GM19324 (cell line): ENCODE results near the gene AP5Z1.
A peak's percentile ranks its signal among the peaks of the same experiment; 100 is the strongest.

Experiments used
- ATAC-seq: cut with Tn5 transposase; IDR thresholded peaks from one replicate; pipeline ENCODE4 v1.9.1; 2021; ENCODE audit warnings: mild to moderate bottlenecking, moderate library complexity; ENCODE audit not compliant: unreplicated experiment, low FRiP score

AP5Z1 gene

DNA sequence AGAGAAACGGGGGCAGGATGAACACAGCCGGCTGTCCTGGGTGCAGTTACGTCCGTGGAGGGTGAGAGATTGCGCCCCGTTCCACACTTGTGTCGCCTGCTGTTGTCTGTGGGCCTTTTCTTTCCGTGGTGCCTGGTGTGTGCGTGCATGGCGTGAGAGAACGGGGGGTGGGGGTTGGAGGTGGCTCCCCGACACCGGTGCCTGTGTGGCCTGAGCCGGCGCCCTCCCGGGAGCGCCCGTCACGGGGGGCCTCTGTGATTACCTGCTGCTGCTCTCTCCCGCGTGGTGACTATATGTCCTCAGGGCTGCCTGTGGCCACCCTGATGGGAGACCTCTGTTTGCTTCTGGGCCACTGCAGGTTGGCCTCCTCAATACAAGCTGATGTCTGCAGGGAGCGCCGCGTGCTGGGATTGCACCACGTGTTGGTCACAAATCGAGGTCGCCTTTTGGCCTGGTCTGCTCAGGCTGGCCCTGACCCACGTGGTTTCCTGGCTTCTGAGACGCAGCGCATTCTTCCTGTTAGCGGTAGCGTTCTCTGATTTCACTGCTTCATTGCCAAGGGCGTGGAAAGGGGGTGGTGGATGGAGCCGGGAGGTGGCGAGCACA is 10.9 kb upstream of the AP5Z1 start:
- ATAC-seq: no peak

DNA sequence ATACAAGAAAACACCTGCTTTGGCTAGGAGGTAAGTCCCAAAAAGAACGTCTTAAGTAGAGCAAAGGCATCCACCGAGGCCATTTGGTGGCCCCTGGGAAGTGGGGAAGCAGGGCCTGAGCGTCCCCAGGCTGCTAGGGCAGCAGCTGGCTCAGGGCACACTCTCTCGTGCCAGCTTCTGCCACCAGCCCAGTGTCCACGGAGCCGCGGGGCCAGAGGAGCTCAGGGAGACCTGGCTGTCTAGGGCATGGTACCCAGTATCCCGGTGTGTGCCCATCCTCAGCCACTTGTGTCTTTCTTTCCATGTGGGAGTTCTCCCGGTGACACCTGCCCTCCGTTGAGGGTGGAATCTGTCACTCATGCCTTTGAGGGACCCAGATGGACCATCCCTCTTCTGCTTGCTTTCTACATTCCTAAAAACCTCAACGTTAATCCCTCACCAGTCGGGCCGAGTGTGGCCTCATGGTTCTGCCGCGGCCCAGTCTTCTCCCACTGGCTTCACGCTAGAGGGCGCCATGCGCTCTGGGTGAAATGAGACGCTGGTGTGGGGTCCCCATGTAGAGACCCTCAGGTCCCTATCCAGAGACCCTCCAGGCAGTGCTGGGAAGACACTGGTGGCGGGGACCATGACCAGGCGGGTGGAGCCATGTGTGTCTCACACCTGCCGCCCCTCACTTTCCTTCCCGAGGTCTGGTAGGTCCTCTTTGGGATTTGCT is 9.5 kb upstream of the AP5Z1 start:
- no peak for ATAC-seq

DNA sequence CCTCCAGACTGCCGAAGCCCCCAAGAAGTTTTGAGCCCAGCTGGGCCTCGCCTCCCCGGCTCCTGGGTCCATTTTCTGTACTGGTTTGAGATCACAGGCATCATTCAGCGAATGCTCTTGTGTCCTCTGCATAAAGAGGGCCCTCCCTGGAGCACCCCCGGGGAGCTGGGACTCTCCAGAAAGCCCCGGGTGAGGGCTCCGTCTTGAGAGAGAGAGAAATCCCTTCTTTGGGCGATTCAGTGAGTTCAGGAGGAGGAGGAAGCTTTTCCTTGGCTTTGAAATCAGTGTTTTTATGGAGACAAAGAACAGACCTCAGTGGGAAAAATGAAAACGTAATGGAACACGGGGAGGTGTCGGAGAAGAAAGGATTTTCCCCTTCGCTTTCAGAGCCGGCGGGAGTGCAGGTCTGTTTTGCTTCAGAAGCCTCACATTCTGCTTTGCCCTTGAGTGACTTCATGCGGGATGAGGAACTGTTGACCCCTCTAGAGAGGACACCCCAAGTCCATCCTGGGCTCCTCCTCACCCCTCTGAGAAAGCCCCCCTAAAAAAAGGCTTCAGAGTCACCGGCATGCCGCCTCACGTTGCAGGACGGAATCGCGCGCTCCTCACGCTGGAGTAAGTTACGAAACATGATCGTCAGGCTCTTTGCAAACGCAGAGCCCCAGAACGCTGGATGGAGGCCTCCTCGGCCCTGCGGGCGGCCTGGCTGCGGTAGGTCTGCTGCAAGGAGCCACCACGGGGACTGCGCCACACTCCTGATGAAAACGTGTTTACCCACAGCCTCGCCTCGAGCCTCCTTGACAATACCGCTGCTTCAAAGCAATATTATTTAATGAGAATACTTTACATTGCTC is 8.5 kb upstream of the AP5Z1 start:
- no peak for ATAC-seq

DNA sequence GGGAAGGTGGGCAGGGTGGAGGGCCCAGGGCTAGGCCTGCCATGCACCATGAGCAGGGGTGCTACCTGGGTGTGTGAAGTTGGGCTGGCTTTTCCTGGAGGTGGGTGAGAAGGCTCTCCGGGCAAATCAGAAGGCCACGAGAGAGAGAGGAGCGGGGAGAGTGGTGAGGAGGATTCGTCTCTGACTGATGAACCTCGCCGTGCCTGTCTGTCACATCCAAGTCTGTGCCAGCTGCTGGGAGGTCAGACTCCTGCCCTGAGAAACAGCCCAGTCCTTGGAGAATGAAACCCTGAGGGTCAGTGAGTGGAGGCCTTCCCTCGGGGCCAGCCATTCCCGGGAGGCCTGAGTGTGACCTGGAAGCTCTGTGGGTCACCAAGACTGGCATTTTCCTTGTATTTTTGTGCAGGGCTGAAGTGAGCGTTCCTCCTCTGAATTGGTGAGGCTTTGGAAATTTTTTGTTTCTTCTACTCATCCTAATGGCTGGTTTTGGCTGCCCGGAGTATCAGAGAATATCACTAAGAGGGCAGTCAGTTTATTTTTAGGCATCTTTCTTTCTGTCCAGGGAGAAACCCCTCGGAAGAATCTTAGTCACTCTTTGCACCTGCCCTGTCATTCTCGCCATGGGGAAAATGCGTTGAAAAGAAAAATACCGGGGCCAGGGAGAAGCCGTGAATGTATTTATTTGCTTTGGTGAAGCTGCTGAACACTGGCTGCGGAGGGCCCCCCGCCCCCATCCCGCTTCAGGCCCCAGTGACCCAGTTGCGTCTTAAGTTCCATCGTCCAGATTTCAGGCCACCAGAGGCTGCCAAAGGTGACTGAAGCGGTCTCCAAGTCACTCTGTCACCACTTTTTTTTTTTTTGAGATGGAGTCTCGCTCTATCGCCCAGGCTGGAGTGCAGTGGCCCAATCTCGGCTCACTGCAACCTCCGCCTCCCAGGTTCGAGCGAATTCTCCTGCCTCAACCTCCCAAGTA is 6.5 kb upstream of the AP5Z1 start:
- no peak for ATAC-seq

DNA sequence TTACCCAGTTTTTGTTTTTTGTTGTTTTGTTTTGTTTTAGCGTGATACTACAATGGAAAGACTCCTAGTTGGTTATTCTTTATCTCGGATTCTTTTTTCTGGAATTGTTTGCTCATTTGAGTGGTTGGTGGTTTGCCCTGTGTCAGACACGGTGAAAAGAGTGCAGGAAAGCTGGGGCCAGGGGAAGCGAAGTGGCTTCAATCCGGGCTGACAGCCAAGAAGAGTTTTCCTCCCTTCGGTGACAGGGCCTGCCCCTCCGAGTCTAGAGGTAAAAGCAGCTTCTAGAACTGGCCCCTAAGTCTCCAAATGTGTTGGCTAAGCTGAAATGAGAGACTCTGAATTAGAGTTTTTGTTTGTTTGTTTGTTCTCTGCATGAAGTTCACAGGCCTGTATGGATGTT is 5.7 kb upstream of the AP5Z1 start:
- no peak for ATAC-seq

DNA sequence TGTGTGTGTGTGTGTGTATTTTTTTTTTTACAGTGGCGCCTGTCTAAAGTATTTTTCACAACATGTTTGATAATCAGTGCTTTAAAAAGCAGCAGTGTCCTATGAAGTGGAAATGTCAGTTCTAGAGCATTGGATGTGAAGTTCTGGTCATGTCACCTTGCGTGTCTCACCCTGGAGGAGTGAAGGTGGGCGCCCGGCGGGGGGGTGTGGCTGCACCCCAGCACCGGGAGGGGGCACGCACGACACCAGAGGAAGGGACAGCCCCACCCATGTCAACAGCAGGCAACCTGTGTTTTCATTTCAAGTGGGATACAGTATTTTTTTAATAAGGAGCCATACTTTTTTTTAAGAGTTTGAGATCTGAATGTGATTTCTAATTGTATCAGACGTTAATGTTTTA is 4.5 kb upstream of the AP5Z1 start:
- ATAC-seq: no peak

DNA sequence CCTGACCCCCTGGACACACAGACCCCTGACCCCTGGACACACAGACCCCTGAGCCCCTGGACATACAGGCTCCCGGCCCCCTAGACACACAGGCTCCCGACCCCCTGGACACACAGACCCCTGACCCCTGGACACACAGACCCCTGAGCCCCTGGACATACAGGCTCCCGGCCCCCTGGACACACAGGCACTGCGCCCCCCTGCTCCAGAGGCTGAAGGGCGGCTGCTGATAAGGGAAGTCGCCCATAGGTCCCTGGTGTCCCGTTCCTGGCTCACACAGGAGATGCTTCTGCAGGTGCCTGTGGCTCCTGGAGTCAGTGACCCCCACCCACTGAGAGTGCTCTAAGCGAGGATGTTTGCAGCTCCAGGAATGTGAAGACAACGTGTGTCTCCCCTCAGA is 3.7 kb upstream of the AP5Z1 start:
- no peak for ATAC-seq

DNA sequence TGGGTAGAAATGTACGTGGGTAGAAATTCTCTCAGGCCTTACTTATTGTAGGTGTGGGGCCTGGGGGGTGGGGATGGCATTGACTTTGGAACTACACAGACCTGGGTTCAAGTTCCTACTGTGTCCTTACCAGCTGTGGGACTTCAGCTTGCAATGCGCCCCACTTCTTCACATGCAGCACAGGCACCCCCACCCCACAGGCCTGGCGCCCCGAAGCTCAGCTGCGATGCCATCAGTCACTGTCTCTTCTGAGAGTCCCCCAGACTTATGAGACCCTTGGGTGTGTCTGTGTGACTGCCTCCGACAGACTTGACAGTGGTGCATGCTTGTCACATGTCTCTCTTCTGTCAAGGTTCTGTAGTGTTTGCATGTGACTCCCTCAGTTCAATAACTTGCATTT is 3.1 kb upstream of the AP5Z1 start:
- no peak for ATAC-seq

DNA sequence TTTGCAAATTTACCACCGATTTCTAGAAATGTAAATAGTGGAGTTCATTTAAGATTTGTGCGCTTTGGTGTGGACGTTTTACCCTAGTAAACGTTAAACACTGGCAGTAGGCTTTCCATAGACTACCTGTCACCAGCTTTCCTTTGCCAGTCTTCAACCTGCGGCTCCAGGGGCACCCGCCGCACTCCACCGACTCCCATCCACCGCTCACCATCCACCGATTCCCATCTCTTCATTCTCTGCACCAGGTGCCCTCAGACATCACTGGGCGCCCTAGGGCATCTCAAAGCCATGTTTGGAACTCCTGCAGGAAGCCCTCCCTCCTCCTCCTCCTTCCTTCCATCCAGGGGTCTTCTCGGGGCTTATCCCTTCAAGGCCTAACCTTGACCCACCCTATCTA is 1.4 kb upstream of the AP5Z1 start:
- ATAC-seq: no peak

DNA sequence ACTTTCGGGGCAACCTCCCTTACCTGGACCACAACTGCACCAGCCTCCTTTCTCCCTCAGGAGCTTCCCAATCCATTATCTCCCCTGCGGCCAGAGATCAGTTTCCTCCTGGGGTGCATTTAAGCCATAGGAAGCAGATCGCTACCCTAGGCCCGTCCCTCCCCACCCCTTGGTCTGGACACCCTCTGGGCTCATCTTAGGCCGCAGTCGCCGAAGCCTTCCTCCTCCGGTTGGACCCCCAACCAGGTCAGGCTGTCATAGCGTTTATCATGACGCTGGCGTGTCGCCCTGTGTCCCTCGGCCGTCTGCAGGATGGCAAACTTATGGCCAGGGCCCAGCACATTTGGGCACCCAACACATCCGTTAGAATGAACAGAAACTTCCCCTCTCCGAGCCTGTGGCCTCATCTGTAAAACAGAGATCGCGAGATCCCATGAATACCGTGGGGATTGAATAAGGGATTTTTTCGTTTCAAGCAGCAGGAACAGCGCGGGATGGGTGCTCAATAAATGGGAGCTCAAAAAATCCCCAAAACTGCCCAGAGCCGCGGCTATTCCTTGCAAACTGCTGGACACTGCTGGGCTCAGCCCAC is 669 bp upstream of the AP5Z1 start:
- ATAC-seq: peak; percentile 27

DNA sequence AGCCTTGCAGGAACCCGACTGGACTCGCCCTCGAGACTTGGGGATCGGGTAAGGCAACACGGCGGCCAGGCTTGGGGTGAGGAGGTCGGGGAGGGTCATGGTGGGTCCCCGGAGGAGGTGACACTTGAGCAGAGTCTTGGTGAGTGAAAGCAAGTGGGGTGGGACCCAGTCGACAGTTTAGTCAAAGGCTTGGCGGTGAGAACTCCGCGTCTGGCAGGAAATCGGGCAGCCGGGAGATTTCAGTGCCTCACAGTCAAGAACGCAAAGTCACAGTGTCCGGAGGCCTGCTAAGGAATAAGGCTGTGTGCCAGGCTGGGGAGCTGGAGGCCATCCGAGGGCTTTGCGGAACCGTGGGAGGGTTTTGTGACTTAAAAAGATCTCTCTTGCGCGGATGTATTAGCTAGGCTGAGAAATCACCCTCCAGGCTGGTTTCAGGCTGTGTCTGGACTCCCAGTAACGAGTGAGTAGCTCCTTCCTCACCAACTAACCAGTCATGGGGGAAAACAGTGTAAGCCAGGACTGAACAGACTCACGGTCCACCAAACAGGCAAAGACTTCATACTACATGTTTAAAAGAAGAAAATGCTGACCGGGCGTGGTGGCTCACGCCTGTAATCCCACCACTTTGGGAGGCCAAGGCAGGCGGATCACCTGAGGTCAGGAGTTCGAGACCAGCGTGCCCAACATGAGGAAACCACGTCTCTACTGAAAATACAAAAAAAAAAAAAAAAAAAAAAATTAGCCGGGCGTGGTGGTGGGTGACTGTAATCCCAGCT is 613 bp downstream of the AP5Z1 start:
- no peak for ATAC-seq

DNA sequence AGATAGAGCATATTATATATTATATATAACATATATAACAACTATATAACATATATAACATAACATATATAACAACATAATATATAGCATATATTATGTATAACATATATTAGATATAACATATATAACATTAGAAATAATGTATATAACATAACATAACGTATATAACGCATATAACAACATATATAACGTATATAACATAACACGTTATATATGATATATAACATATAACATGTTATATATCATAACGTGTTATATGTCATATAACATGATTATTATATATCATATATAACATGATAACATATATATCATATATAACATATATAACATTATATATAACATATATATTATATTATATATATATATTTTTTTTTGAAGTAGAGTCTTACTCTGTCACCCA is 3.7 kb downstream of the AP5Z1 start:
- no peak for ATAC-seq

DNA sequence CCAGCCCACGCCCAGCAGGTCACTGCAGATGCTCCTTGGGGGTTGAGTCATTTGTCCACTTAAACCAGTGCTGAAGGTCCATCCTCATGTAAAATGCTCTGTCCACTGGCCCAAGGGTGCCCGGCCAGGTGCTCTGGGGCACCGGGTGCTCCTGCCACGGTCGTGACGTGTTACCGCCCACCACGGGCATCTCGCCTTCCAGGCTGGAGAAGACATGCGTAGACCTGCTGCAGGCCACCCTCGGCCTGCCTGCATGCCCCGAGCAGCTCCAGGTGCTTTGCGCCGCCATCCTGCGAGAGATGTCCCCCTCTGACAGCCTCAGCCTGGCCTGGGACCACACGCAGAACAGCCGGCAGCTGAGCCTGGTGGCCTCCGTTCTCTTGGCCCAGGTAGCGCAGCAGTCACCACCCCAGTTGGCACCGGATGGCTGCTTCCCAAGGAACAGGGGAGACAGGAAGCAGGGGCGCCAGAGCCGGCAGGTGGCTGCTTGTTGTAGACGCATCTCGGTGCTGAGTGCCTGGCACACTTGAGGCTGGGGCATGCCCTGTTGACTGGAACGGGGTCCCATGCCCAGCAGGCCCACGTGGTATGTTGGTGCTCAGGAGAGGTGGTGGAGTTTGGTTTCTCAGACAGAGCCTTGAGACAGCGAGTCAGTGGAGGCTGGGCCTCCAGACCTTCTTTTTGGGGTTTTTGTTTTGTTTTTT is 6.1 kb downstream of the AP5Z1 start:
- no peak for ATAC-seq

DNA sequence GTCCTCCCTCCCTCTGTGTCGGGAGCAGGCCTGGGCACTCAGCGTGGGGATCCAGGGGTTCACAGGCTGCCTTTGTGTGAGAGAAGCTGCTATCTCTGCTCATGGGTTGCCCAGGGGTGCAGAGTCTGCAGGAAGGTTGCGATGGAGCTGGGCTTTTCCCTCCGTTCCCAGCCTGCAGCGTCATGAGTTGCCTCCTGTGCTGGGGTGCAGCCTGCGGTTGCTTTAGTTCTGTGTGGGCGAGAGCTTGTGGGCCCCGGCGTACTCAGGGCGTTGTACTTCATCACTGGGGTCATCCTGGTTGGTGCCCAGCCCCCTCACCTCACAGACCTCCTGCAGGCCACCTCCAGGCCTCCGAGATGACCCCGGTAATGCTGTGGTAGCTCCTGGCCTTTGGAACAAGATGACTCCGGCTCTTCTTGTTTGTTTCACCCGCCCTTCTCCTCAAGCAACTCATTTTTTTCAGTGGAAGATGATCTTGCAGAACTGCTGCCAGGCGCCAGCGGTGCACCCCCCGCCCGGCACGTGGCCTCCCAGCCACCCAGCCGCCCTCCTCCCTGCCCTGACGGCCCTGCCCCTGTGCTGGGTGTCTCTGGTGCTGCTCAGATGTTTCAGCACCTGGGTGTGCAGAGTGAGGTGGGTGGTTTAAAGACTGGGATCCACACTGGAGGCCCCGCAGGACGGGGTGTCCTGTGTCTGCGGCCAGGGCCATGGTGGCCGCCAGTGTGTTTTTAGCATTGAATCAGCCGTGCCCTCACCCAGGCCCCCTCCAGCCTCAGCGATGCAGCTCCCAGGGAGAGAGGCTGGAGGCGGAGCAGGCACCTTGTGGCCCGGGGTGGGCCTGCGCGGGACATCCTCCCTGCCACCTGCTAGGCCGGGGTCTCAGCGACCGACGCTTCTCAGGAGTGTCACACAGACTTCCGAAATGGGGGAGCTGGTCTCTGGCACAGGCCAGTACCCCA is 7.2 kb downstream of the AP5Z1 start:
- no peak for ATAC-seq

DNA sequence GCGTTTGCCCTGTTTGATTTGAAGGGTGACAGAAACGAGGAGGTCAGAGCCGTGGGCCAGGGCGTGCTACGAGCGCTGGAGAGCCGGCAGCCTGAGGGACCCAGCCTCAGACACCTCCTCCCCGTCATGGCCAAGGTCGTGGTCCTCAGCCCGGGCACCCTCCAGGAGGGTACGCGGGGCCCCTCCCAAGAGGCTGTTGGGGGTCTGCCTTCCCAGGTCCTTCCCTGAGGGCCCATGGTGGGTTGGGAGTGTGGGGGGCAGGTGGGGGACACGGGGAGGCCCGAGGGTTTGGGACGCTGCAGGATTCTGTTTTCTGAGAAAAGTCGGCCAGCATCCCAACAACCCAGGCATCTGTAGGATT is 7.8 kb downstream of the AP5Z1 start:
- no peak for ATAC-seq

DNA sequence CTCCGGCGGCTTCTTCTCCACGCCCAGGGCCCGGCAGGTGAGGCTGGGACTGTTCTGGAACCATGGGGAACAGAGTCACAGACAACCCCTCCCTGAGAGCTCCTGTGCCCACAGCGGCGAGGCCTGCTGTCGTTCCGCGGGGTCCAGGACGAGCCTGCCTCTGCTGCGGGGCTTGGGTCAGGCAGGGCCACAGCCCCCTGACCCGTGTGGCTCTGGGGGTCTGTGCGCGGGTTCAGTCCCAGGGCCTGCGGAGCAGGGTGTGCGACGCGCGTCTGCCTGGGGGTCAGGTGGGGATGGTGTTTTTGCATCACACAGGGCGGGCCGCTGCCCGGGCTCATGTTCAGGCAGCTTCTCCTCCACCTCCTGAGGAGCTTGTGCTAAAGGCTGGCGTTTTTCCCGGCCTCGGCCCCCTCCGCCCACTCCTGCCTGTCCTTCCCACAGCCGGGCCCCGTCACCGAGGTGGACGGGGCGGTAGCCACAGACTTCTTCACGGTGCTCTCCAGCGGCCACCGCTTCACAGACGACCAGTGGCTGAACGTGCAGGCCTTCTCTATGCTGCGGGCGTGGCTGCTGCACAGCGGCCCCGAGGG is 8.4 kb downstream of the AP5Z1 start:
- no peak for ATAC-seq

DNA sequence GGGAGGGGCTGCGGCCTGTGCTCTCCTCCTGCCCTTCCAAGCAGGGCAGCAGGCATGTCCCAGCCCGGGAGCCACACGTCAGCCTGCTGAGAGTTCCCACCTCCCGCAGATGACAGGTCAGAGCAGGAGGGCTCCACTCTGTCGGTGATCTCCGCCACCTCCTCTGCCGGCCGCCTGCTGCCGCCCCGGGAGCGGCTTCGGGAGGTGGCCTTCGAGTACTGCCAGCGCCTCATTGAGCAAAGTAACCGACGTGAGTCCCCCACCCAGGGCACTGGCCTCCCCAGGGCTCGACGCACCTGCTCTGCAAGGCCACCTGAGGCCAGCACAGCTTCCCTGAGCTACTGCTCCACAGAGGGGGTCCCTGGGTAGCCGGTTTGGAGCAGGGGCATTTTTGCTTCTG is 9.4 kb downstream of the AP5Z1 start:
- ATAC-seq: no peak
